Measurements from ENCODE around the gene OCRL.

Gene OCRL

GRCh38 chrX:129634541-129634940 is 94.5 kb downstream of the OCRL start:
- no peak for DNase-seq (ENCODE audit: low read depth)

DNA sequence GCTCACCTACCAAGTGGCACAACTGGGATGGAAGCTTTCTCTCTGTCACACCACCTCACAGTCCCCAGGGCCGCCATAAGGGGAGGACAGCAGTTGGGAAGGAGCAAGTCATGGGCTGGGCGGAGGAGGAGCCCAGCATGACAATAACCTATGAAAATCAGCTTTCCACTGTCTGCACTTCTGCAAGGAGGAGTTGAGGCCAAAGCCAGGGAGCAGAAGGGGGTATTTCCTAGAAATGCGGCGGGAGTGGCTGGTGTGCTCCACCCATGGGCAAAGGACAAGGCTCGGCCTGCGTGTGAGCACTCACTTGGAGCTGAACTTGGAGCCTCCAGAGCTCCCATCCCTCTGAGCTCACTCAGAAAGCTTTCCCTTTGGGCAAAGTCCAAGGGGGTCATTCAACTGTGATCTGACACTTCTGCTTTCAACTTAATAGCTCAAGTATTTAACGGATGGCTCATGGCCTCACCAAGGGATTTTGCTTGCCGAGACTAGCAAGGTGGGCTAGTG is 96.2 kb downstream of the OCRL start:
- DNase-seq (ENCODE audit: low read depth): no peak

DNA sequence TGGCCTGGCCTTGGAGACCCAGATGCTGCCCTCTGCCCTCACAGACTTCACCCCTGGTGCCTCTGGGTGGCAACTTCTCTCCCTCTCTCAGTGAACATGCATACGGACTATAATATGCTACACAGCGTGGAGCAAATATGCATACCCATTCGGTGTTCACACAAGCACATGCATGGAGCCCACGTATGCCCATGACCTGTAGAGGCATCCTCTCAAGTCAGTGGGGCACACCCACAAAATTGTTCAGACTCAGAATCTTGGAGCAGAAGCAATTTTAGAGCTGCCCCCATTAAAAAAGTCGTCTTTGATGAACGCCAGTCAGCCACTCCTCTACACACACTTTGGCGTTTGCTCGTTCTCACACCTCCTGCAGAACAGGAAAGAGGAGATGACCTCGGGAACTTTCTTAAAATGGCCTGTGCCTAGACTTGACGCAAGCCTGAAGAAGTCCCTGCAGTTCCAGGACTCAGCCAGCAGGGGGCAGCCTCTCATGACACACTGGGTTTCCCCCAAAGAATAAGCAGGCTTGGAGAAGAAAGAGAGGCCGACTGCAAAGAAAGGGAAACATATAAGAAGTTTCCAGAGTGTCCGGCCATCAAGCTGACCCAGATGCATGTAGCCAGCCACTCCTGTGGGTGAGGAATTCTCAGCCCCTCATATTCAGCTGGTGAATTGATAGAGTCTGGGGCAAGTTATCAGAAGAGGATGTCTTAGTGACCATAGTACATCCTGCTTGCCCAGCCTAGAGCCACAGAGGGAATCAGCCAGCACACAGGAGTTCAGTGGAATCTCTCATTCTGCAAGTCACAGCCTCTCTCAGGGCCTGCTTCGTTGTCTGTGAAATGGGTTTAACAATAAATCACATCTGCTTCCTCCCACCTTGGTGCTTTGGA is 97.4 kb downstream of the OCRL start:
- peak; percentile 49 for DNase-seq (ENCODE audit: low read depth)

DNA sequence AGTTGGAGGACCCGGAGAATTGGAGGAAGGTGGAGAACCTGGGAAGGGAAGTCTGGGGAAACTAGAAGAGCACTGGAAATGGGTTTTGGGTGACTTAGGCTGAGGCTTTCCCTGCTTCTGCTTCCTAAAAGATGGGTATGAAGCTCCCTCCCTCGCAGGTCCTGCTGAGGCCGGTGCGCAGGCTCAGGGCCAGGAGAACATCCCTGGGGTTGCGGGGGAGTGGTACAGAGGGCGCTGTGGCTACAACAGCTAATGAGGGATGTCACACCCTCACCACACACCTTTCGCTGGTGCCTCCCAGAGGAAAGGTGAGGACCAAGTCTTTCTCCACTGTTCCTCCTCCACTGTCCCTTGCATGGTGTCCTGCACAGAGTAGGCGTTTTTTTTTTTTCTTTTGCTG is 98.9 kb downstream of the OCRL start:
- DNase-seq (ENCODE audit: low read depth): no peak

DNA sequence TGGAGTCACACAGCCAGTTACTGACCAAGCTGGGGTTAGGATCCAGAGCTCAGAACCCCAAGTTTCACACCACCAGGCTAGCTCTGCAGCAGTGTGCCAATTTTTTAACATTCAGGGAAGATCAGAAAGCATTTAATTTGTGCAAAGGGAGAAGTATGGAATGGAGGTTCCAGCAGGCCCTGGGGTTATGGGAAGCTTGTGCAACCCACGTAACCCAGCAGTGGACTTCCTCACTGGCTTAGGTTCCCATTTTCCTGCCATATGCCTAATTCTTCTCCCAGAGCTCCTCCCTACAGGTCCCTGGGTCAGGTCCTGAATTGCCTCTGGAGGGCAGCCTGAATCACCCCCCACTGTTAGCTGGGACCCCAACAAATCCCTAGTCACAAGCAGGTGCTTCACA is 100.7 kb downstream of the OCRL start:
- DNase-seq (ENCODE audit: low read depth): no peak

DNA sequence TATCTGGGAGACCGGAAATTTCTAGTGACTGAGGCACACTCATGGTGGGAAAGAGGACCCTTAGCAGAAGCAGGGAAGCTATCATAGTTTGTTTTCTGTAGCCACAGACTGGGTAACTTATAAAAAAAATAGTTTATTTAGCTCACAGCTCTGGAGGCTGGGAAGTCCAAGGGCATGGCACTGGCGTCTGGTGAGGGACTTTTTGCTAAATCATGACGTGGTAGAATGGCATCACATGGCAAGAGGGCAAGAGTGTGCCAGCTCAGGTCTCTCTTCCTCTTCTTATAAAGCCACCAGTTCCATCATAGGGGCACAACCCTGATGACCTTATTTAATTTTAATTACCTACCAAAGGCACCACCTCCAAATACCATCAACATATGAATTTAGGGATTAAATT is 101.4 kb downstream of the OCRL start:
- no peak for DNase-seq (ENCODE audit: low read depth)

GRCh38 chrX:129641941-129642340 is 101.9 kb downstream of the OCRL start:
- DNase-seq (ENCODE audit: low read depth): peak; percentile 27
